ENCODE measurements around the gene PIGX.
A peak's percentile ranks its signal among the peaks of the same experiment; 100 is the strongest.
"Not testable (repeated sequence)": the region's sequence is repeated elsewhere in the genome, so short reads cannot be mapped to it uniquely, and the experiment has no call there.

The PIGX gene

GRCh38 chr3:196740481-196741248 lies 28.5 kb downstream of the PIGX start:
- Histone ChIP-seq H3K36me3 (ENCODE audit: control insufficient read depth, low read depth, low read length) (no peaks in the 10 kb centered on the region), H3K4me3 (ENCODE audit: low read length) (peak overlapping the region; percentile 92), H3K27ac (ENCODE audit: low read length) (peak overlapping the region; percentile 84), H3K9me3 (ENCODE audit: control insufficient read depth, low read depth, low read length) (no peaks in the 10 kb centered on the region), H3K4me1 (ENCODE audit: control insufficient read depth, low read depth, low read length) (peaks cover 10% of the 10 kb centered on the region), H3K27me3 (ENCODE audit: control insufficient read depth, insufficient read depth, low read length) (no peaks in the 10 kb centered on the region), H3K9ac (ENCODE audit: low read length) (peak overlapping the region; percentile 94)

DNA sequence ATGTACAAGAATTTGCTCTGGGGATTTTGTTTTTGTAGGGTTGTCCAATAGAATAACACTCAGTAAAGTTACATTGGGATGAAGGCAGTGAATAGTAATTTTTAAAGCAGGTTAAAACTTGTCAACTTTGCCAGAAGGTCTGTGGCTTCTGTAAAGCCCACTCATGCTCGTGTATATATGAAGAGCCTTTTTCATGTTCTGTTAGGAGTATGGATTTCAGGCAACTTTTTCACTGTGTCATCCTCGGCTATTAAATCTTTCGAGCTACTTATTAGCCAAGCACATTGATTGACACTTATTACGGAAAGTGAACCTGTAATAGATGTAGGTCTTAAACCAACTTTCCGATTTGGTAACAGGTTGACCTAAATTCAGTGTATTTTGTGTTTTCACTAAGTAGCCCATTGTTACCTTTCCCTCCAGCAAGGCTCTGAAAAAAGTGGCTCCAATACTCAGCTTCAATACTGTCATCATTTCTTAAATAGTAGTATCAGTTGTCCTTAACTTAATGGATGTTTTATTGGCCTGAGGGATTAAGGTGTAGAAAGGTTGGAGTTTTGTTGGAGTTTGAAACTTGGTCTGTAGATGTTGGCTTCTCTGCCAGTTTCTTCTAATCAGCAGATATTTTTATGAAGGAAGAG lies 29.2 kb downstream of the PIGX start:
- Histone ChIP-seq H3K27ac (ENCODE audit: low read length) (no peak overlapping the region), H3K4me3 (ENCODE audit: low read length) (peak overlapping the region; percentile 92)

DNA sequence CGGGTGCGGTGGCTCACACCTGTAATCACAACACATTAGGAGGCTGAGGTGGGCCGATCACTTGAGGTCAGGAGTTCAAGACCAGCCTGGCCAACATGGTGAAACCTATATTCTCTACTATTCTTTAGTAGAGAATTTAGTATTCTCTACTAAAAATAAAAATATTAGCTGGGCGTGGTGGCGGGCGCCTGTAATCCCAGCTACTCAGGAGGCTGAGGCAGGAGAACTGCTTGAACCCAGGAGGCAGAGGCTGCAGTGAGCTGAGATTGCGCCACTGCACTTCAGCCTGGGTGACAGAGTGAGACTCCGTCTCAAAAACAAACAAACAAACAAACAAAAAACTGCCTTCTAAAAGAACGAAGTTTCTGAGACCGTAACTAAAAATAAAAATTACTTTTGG lies 31.4 kb downstream of the PIGX start:
- not testable (repeated sequence) for H3K27ac ChIP-seq (ENCODE audit: low read length); H3K36me3 ChIP-seq (ENCODE audit: control insufficient read depth, low read depth, low read length); H3K27me3 ChIP-seq (ENCODE audit: control insufficient read depth, insufficient read depth, low read length); H3K9me3 ChIP-seq (ENCODE audit: control insufficient read depth, low read depth, low read length); H3K4me3 ChIP-seq (ENCODE audit: low read length); H3K9ac ChIP-seq (ENCODE audit: low read length)
- peaks cover 16% of the 10 kb centered on the region for H3K4me1 ChIP-seq (ENCODE audit: control insufficient read depth, low read depth, low read length)

More for the DNA sequence above, 29.2 kb downstream of the PIGX start:
- Histone ChIP-seq H3K9ac (ENCODE audit: low read length) (peak overlapping the region; percentile 94), H3K36me3 (ENCODE audit: control insufficient read depth, low read depth, low read length) (no peaks in the 10 kb centered on the region), H3K9me3 (ENCODE audit: control insufficient read depth, low read depth, low read length) (no peaks in the 10 kb centered on the region), H3K4me1 (ENCODE audit: control insufficient read depth, low read depth, low read length) (peaks cover 10% of the 10 kb centered on the region), H3K27me3 (ENCODE audit: control insufficient read depth, insufficient read depth, low read length) (no peaks in the 10 kb centered on the region)

GRCh38 chr3:196749125-196749524 lies 36.9 kb downstream of the PIGX start:
- Histone ChIP-seq H3K9ac (ENCODE audit: low read length) (no peak overlapping the region), H3K4me3 (ENCODE audit: low read length) (no peak overlapping the region), H3K4me1 (ENCODE audit: control insufficient read depth, low read depth, low read length) (peaks cover 9% of the 10 kb centered on the region), H3K36me3 (ENCODE audit: control insufficient read depth, low read depth, low read length) (peaks cover under 1% of the 10 kb centered on the region), H3K27me3 (ENCODE audit: control insufficient read depth, insufficient read depth, low read length) (no peaks in the 10 kb centered on the region), H3K27ac (ENCODE audit: low read length) (no peak overlapping the region), H3K9me3 (ENCODE audit: control insufficient read depth, low read depth, low read length) (no peaks in the 10 kb centered on the region)

- Histone ChIP-seq H3K4me3 (ENCODE audit: low read length) (no peak overlapping the region), H3K36me3 (ENCODE audit: control insufficient read depth, low read depth, low read length) (peaks cover 3% of the 10 kb centered on the region), H3K9me3 (ENCODE audit: control insufficient read depth, low read depth, low read length) (peaks cover 7% of the 10 kb centered on the region), H3K27ac (ENCODE audit: low read length) (no peak overlapping the region), H3K27me3 (ENCODE audit: control insufficient read depth, insufficient read depth, low read length) (no peaks in the 10 kb centered on the region), H3K9ac (ENCODE audit: low read length) (no peak overlapping the region), H3K4me1 (ENCODE audit: control insufficient read depth, low read depth, low read length) (no peaks in the 10 kb centered on the region)
These were observed 41.0 kb downstream of the PIGX start for GRCh38 chr3:196753201-196753600.

DNA sequence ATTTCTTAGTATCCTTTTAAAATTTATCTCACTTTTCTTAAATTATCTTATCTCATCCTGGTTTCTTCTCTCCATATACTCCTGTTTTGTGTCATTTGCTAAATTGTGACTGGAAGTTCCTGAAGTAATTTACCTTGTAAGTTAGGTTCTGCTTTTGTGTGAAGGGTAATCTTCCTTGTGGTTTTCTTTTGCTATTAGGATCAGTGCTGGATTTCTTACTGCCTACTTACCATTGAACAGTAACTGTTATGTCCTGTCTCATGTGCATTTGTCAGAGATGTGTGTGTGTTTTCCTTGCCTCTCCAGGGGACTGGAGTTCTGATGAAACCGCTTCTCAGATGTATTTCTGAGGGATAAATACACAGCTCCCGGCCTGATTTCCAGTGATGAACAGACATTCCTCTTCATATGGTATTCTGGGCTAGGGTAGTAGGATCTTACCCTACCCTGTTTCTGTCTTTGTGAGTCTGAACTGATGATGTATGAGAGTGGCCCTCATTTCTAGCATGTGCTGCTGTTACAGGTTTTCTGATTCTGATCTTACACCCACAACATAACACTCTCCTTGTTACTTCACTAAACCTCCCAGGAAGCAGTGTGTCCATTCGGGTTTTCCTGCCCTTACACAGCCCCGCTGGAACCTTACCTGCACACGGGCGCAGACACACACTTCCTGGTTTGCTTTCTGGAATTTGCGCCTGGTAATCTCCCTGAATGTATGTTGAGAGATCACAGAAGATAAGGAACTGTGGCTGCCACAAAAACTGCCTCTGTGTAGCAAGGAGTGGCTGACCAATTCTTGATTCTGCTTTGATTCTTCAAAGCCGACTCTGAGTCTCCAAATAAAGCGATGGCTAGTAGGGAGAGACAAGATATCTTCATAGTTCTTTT lies 42.2 kb downstream of the PIGX start:
- no peaks in the 10 kb centered on the region for H3K4me1 ChIP-seq (ENCODE audit: control insufficient read depth, low read depth, low read length)
- H3K36me3 ChIP-seq (ENCODE audit: control insufficient read depth, low read depth, low read length) = peaks cover 3% of the 10 kb centered on the region
- no peaks in the 10 kb centered on the region for H3K27me3 ChIP-seq (ENCODE audit: control insufficient read depth, insufficient read depth, low read length)
- no peak overlapping the region for H3K27ac ChIP-seq (ENCODE audit: low read length)
- no peak overlapping the region for H3K9ac ChIP-seq (ENCODE audit: low read length)
- H3K9me3 ChIP-seq (ENCODE audit: control insufficient read depth, low read depth, low read length) = peaks cover 7% of the 10 kb centered on the region
- no peak overlapping the region for H3K4me3 ChIP-seq (ENCODE audit: low read length)

DNA sequence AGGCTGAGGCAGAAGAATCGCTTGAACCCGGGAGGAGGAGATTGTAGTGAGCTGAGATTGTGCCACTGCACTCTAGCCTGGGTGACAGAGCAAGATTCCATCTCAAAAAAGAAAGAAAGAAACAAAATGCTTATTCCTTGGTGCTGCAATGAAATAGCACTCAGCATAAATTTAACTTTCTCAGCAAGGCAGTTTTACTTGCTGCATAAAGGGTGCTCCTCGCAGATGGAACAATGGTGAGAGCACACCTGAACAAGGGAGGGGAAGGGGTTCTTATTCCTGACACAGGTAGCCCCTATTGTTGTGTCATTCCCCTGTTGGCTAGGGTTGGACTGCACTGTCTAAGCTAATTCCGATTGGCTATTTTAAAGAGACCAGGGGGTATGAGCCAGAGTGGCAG lies 44.6 kb downstream of the PIGX start:
- Histone ChIP-seq H3K36me3 (ENCODE audit: control insufficient read depth, low read depth, low read length) (peaks cover 3% of the 10 kb centered on the region), H3K4me3 (ENCODE audit: low read length) (no peak overlapping the region), H3K9ac (ENCODE audit: low read length) (no peak overlapping the region), H3K9me3 (ENCODE audit: control insufficient read depth, low read depth, low read length) (peaks cover 7% of the 10 kb centered on the region), H3K4me1 (ENCODE audit: control insufficient read depth, low read depth, low read length) (no peaks in the 10 kb centered on the region), H3K27ac (ENCODE audit: low read length) (no peak overlapping the region), H3K27me3 (ENCODE audit: control insufficient read depth, insufficient read depth, low read length) (no peaks in the 10 kb centered on the region)

DNA sequence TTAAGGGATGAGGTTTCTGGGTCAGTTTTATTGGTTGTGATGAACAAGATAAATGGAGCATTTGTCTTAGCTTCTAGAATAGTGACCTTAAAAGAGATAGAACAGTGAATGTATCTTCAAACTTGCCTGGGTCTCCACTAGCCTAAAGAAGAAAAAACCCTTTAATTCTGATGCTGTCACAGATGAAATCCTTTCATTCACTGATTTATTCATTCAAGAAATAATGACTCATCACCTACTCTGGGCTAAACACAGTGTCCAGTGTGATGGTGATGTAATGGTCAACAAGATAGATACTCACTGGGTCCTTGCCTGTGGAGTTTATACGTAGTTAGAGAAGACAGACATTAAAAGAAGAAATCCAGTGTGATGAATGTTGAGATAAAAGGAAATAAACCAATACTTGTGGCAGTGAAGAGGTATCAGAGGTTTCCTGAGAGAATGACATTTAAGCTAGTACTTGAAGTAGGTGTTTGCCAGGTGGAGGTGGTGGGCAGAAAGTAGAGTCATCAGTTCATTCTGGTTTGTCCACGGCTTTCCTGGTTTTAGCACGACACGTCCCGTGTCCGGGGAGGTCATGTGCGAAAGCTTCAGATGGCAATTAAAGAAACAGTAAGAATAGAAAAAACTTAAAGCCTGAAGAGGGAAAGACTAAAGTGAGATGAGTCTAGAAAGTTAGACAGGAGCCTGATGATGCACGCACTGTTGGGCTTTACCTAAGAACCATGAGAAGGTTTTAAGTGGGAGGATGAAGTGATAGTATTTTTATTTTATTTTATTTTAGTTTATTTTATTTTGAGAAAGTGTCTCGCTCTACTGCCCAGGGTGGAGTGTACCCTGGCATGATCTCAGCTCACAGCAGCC lies 45.9 kb downstream of the PIGX start:
- Histone ChIP-seq H3K36me3 (ENCODE audit: control insufficient read depth, low read depth, low read length) (peaks cover 3% of the 10 kb centered on the region), H3K4me1 (ENCODE audit: control insufficient read depth, low read depth, low read length) (no peaks in the 10 kb centered on the region), H3K9me3 (ENCODE audit: control insufficient read depth, low read depth, low read length) (peaks cover 7% of the 10 kb centered on the region), H3K27ac (ENCODE audit: low read length) (no peak overlapping the region), H3K9ac (ENCODE audit: low read length) (no peak overlapping the region), H3K27me3 (ENCODE audit: control insufficient read depth, insufficient read depth, low read length) (no peaks in the 10 kb centered on the region), H3K4me3 (ENCODE audit: low read length) (no peak overlapping the region)

DNA sequence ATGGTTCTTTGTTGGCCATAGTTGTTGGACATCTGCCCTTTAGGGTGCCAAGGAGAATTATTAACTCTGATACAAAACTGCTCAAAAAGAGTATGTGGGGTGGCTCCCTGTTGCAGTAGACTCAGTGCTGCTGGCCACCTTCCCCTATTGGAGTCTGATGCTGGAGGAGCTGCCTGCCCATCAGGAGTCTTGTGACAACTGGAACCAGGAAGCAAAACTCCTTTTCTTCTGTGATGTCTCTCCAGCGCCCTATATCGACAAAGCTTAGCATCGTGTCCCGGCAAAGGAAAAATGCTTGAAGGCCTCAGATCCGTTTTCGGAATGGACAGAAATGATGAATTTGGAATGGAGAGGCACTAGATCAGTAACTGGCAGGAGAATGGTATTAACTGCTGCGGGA lies 51.0 kb downstream of the PIGX start:
- Histone ChIP-seq H3K4me1 (ENCODE audit: control insufficient read depth, low read depth, low read length) (no peaks in the 10 kb centered on the region), H3K27ac (ENCODE audit: low read length) (no peak overlapping the region), H3K27me3 (ENCODE audit: control insufficient read depth, insufficient read depth, low read length) (no peaks in the 10 kb centered on the region), H3K36me3 (ENCODE audit: control insufficient read depth, low read depth, low read length) (no peaks in the 10 kb centered on the region), H3K4me3 (ENCODE audit: low read length) (no peak overlapping the region), H3K9me3 (ENCODE audit: control insufficient read depth, low read depth, low read length) (no peaks in the 10 kb centered on the region), H3K9ac (ENCODE audit: low read length) (no peak overlapping the region)

DNA sequence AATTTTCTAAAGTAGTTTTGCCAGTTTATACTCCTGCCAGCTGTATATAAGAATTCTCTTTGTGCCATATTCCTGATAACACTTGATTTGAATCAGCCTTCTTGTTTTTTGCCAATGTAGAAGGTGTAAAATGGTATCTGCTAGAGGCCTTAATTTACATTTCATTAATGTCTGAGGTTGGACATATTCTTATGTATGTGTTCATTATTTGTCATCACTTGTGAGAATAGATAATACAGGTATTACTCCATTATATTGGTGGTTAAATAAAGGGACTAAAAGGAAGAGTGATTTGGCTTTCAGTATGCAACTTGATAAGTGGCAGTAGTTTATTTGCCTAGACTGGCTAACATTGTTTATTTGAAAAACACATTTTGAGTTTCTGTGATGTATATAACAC lies 53.3 kb downstream of the PIGX start:
- H3K9ac ChIP-seq (ENCODE audit: low read length) = no peak overlapping the region
- H3K27me3 ChIP-seq (ENCODE audit: control insufficient read depth, insufficient read depth, low read length) = no peaks in the 10 kb centered on the region
- no peak overlapping the region for H3K4me3 ChIP-seq (ENCODE audit: low read length)
- no peaks in the 10 kb centered on the region for H3K4me1 ChIP-seq (ENCODE audit: control insufficient read depth, low read depth, low read length)
- H3K9me3 ChIP-seq (ENCODE audit: control insufficient read depth, low read depth, low read length) = no peaks in the 10 kb centered on the region
- H3K27ac ChIP-seq (ENCODE audit: low read length) = no peak overlapping the region
- no peaks in the 10 kb centered on the region for H3K36me3 ChIP-seq (ENCODE audit: control insufficient read depth, low read depth, low read length)

GRCh38 chr3:196771067-196771466 lies 58.9 kb downstream of the PIGX start:
- no peaks in the 10 kb centered on the region for H3K9me3 ChIP-seq (ENCODE audit: control insufficient read depth, low read depth, low read length)
- H3K36me3 ChIP-seq (ENCODE audit: control insufficient read depth, low read depth, low read length) = no peaks in the 10 kb centered on the region
- H3K9ac ChIP-seq (ENCODE audit: low read length) = no peak overlapping the region
- H3K4me3 ChIP-seq (ENCODE audit: low read length) = no peak overlapping the region
- H3K27me3 ChIP-seq (ENCODE audit: control insufficient read depth, insufficient read depth, low read length) = no peaks in the 10 kb centered on the region
- no peak overlapping the region for H3K27ac ChIP-seq (ENCODE audit: low read length)
- H3K4me1 ChIP-seq (ENCODE audit: control insufficient read depth, low read depth, low read length) = no peaks in the 10 kb centered on the region
